T-cell (primary cell): ENCODE data around the gene NEURL1. TPM values are rescaled to one million over a fixed set of nuclear protein-coding genes. Genes with fewer than 3 reads are reported as not detected.

Source experiments
- ATAC-seq, 4 experiments: fragments of 200-7000 bp in 3 of 4; fragments of 150-1000 bp in 1 of 4; cut with Tn5 transposase; replicated peaks in 1 of 4; 1 replicate in 3 of 4; 2 replicates in 1 of 4; pipeline ENCODE4 v1.10.0; 2021; ENCODE audit warnings: moderate library complexity in 3 of 4, mild to moderate bottlenecking in 2 of 4, moderate number of reproducible peaks in 1 of 4
- CTCF ChIA-PET, 2 donors: fragments of 300-600 bp; sonication (Branson Sonifier 250); formaldehyde crosslinking; loops; one replicate each; lab custom pipeline; 2022; ENCODE audit warnings: antibody characterized with exemption in 2 of 2; lab: Charles Lee
- POLR2A ChIA-PET, 2 donors: fragments of 300-600 bp; sonication (Branson Sonifier 250); formaldehyde crosslinking; loops; one replicate each; lab custom pipeline; 2022; ENCODE audit warnings: antibody characterized with exemption in 2 of 2; lab: Charles Lee
- DNase-seq, 35 experiments: peaks; one replicate each; pipeline versions ENCODE4 v3.0.0 to v3.0.0-alpha.2; 2013 to 2023
- H3K27ac ChIP-seq: one replicate; pipeline ENCODE4 v1.5.1; 2013; ENCODE audit warnings: low read length
- H3K27me3 ChIP-seq, 2 experiments: replicated peaks in 1 of 2; 1 replicate in 1 of 2; 2 replicates in 1 of 2; pipeline versions ENCODE4 v1.6.1 to v1.7.0; 2013; ENCODE audit warnings: low read length in 1 of 2, mixed read lengths in 1 of 2; ENCODE audit not compliant: control insufficient read depth in 2 of 2, insufficient read depth in 2 of 2; ENCODE audit errors: extremely low read depth in 1 of 2
- H3K36me3 ChIP-seq, 2 donors: 1 replicate in 1 of 2; 2 replicates in 1 of 2; pipeline versions ENCODE4 v1.6.1 to v1.7.0; 2013; ENCODE audit warnings: low read length in 1 of 2; ENCODE audit not compliant: control insufficient read depth in 2 of 2, insufficient read depth in 1 of 2; ENCODE audit errors: extremely low read depth in 1 of 2
- H3K4me1 ChIP-seq, 2 experiments: 1 replicate in 1 of 2; 2 replicates in 1 of 2; pipeline versions ENCODE4 v1.6.1 to v1.7.0; 2013; ENCODE audit warnings: low read length in 2 of 2, mixed read lengths in 1 of 2; ENCODE audit not compliant: insufficient read depth in 2 of 2, control insufficient read depth in 1 of 2; ENCODE audit errors: extremely low read depth in 1 of 2
- H3K4me3 ChIP-seq, 2 donors: 1 replicate in 1 of 2; 2 replicates in 1 of 2; pipeline versions ENCODE4 v1.5.1 to v1.7.0; 2013; ENCODE audit warnings: mild to moderate bottlenecking in 2 of 2, low read length in 1 of 2, moderate library complexity in 1 of 2; ENCODE audit not compliant: control insufficient read depth in 1 of 2; ENCODE audit errors: extremely low read depth in 1 of 2
- H3K9me3 ChIP-seq: 2 replicates; pipeline ENCODE4 v1.7.0; 2013
- H3K27ac Mint-ChIP-seq, 2 donors: one replicate each; pipeline ENCODE4 v1.8.0; 2020 to 2021; ENCODE audit warnings: mild to moderate bottlenecking in 2 of 2, mixed read lengths in 2 of 2
- H3K27me3 Mint-ChIP-seq, 2 donors: one replicate each; pipeline ENCODE4 v1.8.0; 2021 to 2022; ENCODE audit warnings: mixed read lengths in 2 of 2
- H3K36me3 Mint-ChIP-seq: one replicate; pipeline ENCODE4 v1.8.0; 2021; ENCODE audit warnings: mixed read lengths
- H3K4me1 Mint-ChIP-seq, 3 donors: one replicate each; pipeline ENCODE4 v1.8.0; 2020 to 2022; ENCODE audit warnings: mixed read lengths in 3 of 3, mild to moderate bottlenecking in 1 of 3
- H3K4me3 Mint-ChIP-seq, 3 donors: one replicate each; pipeline ENCODE4 v1.8.0; 2020 to 2022; ENCODE audit warnings: mild to moderate bottlenecking in 3 of 3, mixed read lengths in 3 of 3, moderate library complexity in 3 of 3
- H3K9me3 Mint-ChIP-seq, 3 donors: one replicate each; pipeline ENCODE4 v1.8.0; 2020 to 2022; ENCODE audit warnings: mixed read lengths in 3 of 3
- WGBS: methylation state at CpG from one replicate; pipeline ENCODE4 v1.1.5; 2013; ENCODE audit warnings: missing lambda C conversion rate; ENCODE audit not compliant: insufficient coverage; 5-methylcytosine and 5-hydroxymethylcytosine counted together
- total RNA-seq, 35 experiments: library from RNA in 6 of 35; stranded (reverse) in 6 of 35; fragments of 120-200 nt in 1 of 35; gene quantifications; one replicate each; pipeline versions ENCODE4 v1.2.1 to v1.2.4 and lab custom pipeline; 2013 to 2026

The NEURL1 gene
- total RNA-seq, 5 donors from 2014 or later (not counting 1 experiment from before 2014, with no cell fraction given): 0.46 to 1.7 (median 0.84) TPM

DNA sequence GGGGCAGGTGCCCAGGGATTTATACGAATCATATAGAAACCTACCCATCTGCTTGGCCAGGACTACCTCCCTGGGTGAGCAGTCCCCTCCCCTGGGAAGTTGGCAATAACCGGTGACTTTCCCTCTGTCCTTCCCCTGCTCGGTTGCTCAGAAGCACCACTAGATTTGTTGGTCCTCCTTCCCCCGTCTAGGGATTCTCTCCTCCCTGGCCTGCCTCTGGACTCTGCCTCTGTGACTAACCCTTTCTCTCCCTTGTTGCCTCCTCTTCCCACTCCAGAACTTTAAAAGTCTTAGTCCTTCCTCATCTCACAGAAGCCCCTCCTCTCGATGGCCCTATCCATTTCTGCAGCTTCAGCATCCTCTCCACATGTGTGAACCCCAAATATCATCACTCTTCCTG is 24.3 kb upstream of the NEURL1 start:
- Mint-ChIP-seq H3K27ac (peak overlapping the region; percentile 92 to 97), H3K4me1 (peaks cover 28 to 48% (median 38%) of the 10 kb centered on the region in 3 donors), H3K4me3 (no peak overlapping the region), H3K36me3 (no peaks in the 10 kb centered on the region), H3K9me3 (no peaks in the 10 kb centered on the region), H3K27me3 (no peaks in the 10 kb centered on the region)
- H3K9me3 ChIP-seq: no peaks in the 10 kb centered on the region
- no peak for DNase-seq
- no peaks in the 10 kb centered on the region for H3K27me3 ChIP-seq
- peaks cover 4 to 45% of the 10 kb centered on the region in 2 experiments for H3K4me1 ChIP-seq
- no peak overlapping the region for H3K4me3 ChIP-seq
- no peak overlapping the region for H3K27ac ChIP-seq
- WGBS: 95% methylated on average over 5 of the region's 5 CpGs
- ChIA-PET POLR2A (no interaction called here), CTCF (no interaction called here)
- H3K36me3 ChIP-seq: no peaks in the 10 kb centered on the region
- no peak for ATAC-seq

- Histone ChIP-seq H3K9me3 (no peaks in the 10 kb centered on the region), H3K27ac (peak overlapping the region; percentile 87), H3K36me3 (no peaks in the 10 kb centered on the region), H3K4me3 (peak overlapping the region in 1 of 2 donors; percentile 27), H3K27me3 (no peaks in the 10 kb centered on the region), H3K4me1 (peaks cover 4 to 45% of the 10 kb centered on the region in 2 experiments)
- Mint-ChIP-seq H3K27ac (peak overlapping the region; percentile 92 to 97), H3K4me3 (peak overlapping the region; percentile 53 to 73 (median 68)), H3K9me3 (no peaks in the 10 kb centered on the region), H3K36me3 (no peaks in the 10 kb centered on the region), H3K4me1 (peaks cover 28 to 54% (median 38%) of the 10 kb centered on the region in 3 donors), H3K27me3 (no peaks in the 10 kb centered on the region)
- DNase-seq (peak; percentile 45 to 80 (median 66)), ATAC-seq (peak; percentile 86 to 96 (median 94))
- ChIA-PET CTCF (interaction anchor here in 1 of 2 donors (1.0 kb wide), 1 partner anchor 20 kb away, joined by 3 read pairs; no protein-coding TSS in a partner anchor), POLR2A (no interaction called here)
- WGBS: 20% methylated on average over 11 of the region's 14 CpGs
Observed at GRCh38 chr10:103470761-103471653, 22.5 kb upstream of the NEURL1 start.

- no peaks in the 10 kb centered on the region for H3K9me3 ChIP-seq
- Mint-ChIP-seq H3K4me1 (peaks cover 28 to 57% (median 38%) of the 10 kb centered on the region in 3 donors), H3K9me3 (no peaks in the 10 kb centered on the region), H3K4me3 (peak overlapping the region in 2 of 3 donors; percentile 34 to 68), H3K27ac (peak overlapping the region; percentile 92 to 97), H3K36me3 (no peaks in the 10 kb centered on the region), H3K27me3 (no peaks in the 10 kb centered on the region)
- DNase-seq (no peak), ATAC-seq (no peak)
- H3K4me3 ChIP-seq: peak overlapping the region in 1 of 2 donors; percentile 27
- peak overlapping the region; percentile 87 for H3K27ac ChIP-seq
- ChIA-PET POLR2A (interaction anchor here in 1 of 2 donors (0.7 kb wide), 1 partner anchor 1206 kb away, joined by 3 read pairs; no protein-coding TSS in a partner anchor), CTCF (no interaction called here)
- no peaks in the 10 kb centered on the region for H3K27me3 ChIP-seq
- 50% methylated on average over 1 of the region's 2 CpGs for WGBS
- no peaks in the 10 kb centered on the region for H3K36me3 ChIP-seq
- H3K4me1 ChIP-seq: peaks cover 4 to 53% of the 10 kb centered on the region in 2 experiments
Observed at GRCh38 chr10:103472005-103472404, 21.5 kb upstream of the NEURL1 start.

GRCh38 chr10:103473261-103473671 is 20.2 kb upstream of the NEURL1 start:
- Histone ChIP-seq H3K27me3 (no peaks in the 10 kb centered on the region), H3K36me3 (no peaks in the 10 kb centered on the region), H3K27ac (peak overlapping the region; percentile 87), H3K4me1 (peaks cover 4 to 53% of the 10 kb centered on the region in 2 experiments), H3K9me3 (no peaks in the 10 kb centered on the region), H3K4me3 (no peak overlapping the region)
- Mint-ChIP-seq H3K4me1 (peaks cover 28 to 53% (median 32%) of the 10 kb centered on the region in 3 donors), H3K9me3 (no peaks in the 10 kb centered on the region), H3K4me3 (no peak overlapping the region), H3K27me3 (no peaks in the 10 kb centered on the region), H3K36me3 (no peaks in the 10 kb centered on the region), H3K27ac (peak overlapping the region; percentile 52 to 70)
- POLR2A ChIA-PET: no interaction called here
- WGBS: 98% methylated on average over 24 of the region's 32 CpGs
- ATAC-seq (no peak), DNase-seq (no peak)
- CTCF ChIA-PET: no interaction called here

GRCh38 chr10:103474077-103474476 is 19.4 kb upstream of the NEURL1 start:
- Mint-ChIP-seq H3K9me3 (no peaks in the 10 kb centered on the region), H3K27ac (peak overlapping the region; percentile 33 to 35), H3K27me3 (no peaks in the 10 kb centered on the region), H3K4me1 (peaks cover 28 to 52% (median 32%) of the 10 kb centered on the region in 3 donors), H3K36me3 (no peaks in the 10 kb centered on the region), H3K4me3 (no peak overlapping the region)
- DNase-seq: no peak
- ATAC-seq: no peak
- 85% methylated on average over 3 of the region's 3 CpGs for WGBS
- ChIA-PET CTCF (no interaction called here), POLR2A (no interaction called here)
- no peak overlapping the region for H3K4me3 ChIP-seq
- H3K27ac ChIP-seq: no peak overlapping the region
- H3K36me3 ChIP-seq: no peaks in the 10 kb centered on the region
- H3K9me3 ChIP-seq: no peaks in the 10 kb centered on the region
- peaks cover 4 to 52% of the 10 kb centered on the region in 2 experiments for H3K4me1 ChIP-seq
- no peaks in the 10 kb centered on the region for H3K27me3 ChIP-seq

- H3K9me3 Mint-ChIP-seq: no peaks in the 10 kb centered on the region
- WGBS: 100% methylated on average over 1 of the region's 4 CpGs
- Histone ChIP-seq H3K27ac (no peak overlapping the region), H3K4me1 (peaks cover 4 to 38% of the 10 kb centered on the region in 2 experiments), H3K4me3 (no peak overlapping the region), H3K36me3 (no peaks in the 10 kb centered on the region), H3K9me3 (no peaks in the 10 kb centered on the region), H3K27me3 (no peaks in the 10 kb centered on the region)
- ChIA-PET POLR2A (interaction anchor here in 1 of 2 donors (0.6 kb wide), 1 partner anchor 28 kb away, joined by 7 read pairs; no protein-coding TSS in a partner anchor), CTCF (interaction anchor here (1.2 to 1.3 kb wide), 2 partner anchors 9 to 58 kb away, joined by 3 to 4 read pairs; no protein-coding TSS in a partner anchor)
- ATAC-seq (no peak), DNase-seq (no peak)
- no peaks in the 10 kb centered on the region for H3K36me3 Mint-ChIP-seq
- no peak overlapping the region for H3K4me3 Mint-ChIP-seq
- H3K4me1 Mint-ChIP-seq: peaks cover 22 to 39% (median 24%) of the 10 kb centered on the region in 3 donors
- H3K27ac Mint-ChIP-seq: no peak overlapping the region
- H3K27me3 Mint-ChIP-seq: no peaks in the 10 kb centered on the region
Observed at GRCh38 chr10:103475437-103475836, 18.1 kb upstream of the NEURL1 start.
